HL-60 (cell line): Measurements from ENCODE around the gene NAGS.

Experiments used
- DNase-seq, 2 experiments: peaks; one replicate each; pipeline ENCODE4 v3.0.0-alpha.2; 2010 to 2020; ENCODE audit warnings: low read depth in 1 of 2, low spot score in 1 of 2
- H3K27ac ChIP-seq: fragments of 250-450 bp; sonication (Bioruptor Pico); replicated peaks from 2 replicates; pipeline ENCODE4 v1.5.1; 2020; ENCODE audit warnings: mild to moderate bottlenecking, moderate library complexity
- H3K27me3 ChIP-seq: fragments of 250-450 bp; sonication (Bioruptor Pico); 2 replicates; pipeline ENCODE4 v1.5.1; 2021; ENCODE audit warnings: mild to moderate bottlenecking, moderate library complexity; ENCODE audit not compliant: insufficient read depth, poor library complexity, severe bottlenecking
- H3K4me3 ChIP-seq: replicated peaks from 2 replicates; pipeline ENCODE4 v1.5.1; 2011; ENCODE audit warnings: mild to moderate bottlenecking, control low read depth, low read length; ENCODE audit not compliant: insufficient read depth
- GABPA ChIP-seq: IDR thresholded peaks from 2 replicates; pipeline ENCODE4 v1.6.1; 2012; ENCODE audit warnings: low read depth
- POLR2AphosphoS5 ChIP-seq: IDR thresholded peaks from 2 replicates; pipeline ENCODE4 v1.6.1; 2012; ENCODE audit warnings: low read depth
- REST ChIP-seq: IDR thresholded peaks from 2 replicates; pipeline ENCODE4 v1.6.1; 2012; ENCODE audit warnings: low read depth; ENCODE audit not compliant: insufficient replicate concordance
- SPI1 ChIP-seq: IDR thresholded peaks from 2 replicates; pipeline ENCODE4 v1.6.1; 2012; ENCODE audit warnings: low read depth, mild to moderate bottlenecking, borderline replicate concordance
- TF ChIP-seq, protein P1 (sequence below): IDR thresholded peaks from one replicate; pipeline ENCODE4 v1.5.1; 2011; ENCODE audit warnings: low read length, control low read depth, inconsistent platforms; ENCODE audit not compliant: insufficient read depth

The NAGS gene

DNA sequence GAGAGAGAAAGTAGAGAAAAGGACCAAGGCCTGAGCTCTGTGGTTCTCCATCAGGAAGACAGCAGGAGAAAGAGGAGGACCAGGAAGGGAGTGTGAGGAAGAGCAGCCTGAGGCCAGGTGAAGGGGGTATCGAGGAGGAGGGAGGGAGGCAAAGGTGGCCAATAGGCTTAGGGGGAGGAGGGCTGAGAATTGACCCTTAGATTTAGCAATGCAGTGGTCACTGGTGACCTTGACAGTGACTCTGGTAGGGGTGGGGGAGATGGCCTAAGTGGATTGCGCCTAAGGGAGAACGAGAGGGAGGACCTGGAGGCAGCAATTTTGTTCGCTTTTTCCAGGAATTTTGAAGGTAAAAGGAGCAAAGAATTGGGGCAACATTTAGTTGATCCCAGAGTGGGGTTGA lies 5.4 kb upstream of the NAGS start:
- Histone ChIP-seq H3K27ac (no peak overlapping the region), H3K27me3 (peaks cover 35% of the 10 kb centered on the region), H3K4me3 (no peak overlapping the region)
- DNase-seq = no peak
- TF ChIP-seq, protein P1, sequence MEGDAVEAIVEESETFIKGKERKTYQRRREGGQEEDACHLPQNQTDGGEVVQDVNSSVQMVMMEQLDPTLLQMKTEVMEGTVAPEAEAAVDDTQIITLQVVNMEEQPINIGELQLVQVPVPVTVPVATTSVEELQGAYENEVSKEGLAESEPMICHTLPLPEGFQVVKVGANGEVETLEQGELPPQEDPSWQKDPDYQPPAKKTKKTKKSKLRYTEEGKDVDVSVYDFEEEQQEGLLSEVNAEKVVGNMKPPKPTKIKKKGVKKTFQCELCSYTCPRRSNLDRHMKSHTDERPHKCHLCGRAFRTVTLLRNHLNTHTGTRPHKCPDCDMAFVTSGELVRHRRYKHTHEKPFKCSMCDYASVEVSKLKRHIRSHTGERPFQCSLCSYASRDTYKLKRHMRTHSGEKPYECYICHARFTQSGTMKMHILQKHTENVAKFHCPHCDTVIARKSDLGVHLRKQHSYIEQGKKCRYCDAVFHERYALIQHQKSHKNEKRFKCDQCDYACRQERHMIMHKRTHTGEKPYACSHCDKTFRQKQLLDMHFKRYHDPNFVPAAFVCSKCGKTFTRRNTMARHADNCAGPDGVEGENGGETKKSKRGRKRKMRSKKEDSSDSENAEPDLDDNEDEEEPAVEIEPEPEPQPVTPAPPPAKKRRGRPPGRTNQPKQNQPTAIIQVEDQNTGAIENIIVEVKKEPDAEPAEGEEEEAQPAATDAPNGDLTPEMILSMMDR = no peak
- TF ChIP-seq GABPA (no peak), REST (no peak), POLR2AphosphoS5 (no peak), SPI1 (no peak)

DNA sequence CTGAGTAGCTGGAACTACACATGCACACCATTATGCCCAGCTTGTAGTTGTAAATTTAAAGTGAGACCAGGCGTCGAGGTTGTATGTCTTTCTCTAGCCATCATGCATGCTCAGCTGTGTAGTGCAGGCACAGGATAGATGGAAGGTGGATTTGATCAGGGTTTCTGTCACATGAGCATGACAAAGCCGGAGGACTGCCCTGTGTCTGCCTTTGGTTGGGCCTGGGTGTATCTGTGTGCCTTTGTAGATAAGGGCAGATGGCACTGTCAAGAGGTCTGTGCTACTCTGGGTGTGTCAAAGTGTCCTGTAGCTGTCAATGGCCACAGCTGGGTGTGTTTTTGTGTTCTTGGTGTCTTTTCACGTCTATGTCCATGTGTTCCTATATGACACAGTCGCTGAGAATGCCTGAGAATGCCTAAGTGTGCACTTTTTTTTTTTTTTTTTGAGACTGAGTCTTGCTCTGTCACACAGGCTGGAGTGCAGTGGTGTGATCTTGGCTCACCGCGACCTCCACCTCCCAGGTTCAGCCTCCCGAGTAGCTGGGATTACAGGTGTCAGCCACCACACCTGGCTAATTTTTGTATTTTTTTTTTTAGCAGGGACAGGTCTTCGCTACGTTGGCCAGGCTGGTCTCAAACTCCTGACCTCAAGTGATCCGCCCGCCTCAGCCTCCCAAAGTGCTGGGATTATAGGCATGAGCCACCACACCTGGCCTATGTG lies 4.1 kb upstream of the NAGS start:
- Histone ChIP-seq H3K4me3 (no peak overlapping the region), H3K27ac (no peak overlapping the region), H3K27me3 (peaks cover 31% of the 10 kb centered on the region)
- TF ChIP-seq POLR2AphosphoS5 = no peak
- TF ChIP-seq, protein P1 = no peak
- no peak for TF ChIP-seq REST
- no peak for TF ChIP-seq SPI1
- TF ChIP-seq GABPA = no peak
- DNase-seq = no peak

- no peak for DNase-seq
- peaks cover 34% of the 10 kb centered on the region for H3K27me3 ChIP-seq
- H3K4me3 ChIP-seq = no peak overlapping the region
- TF ChIP-seq, protein P1 = no peak
- no peak for TF ChIP-seq SPI1
- TF ChIP-seq REST = no peak
- TF ChIP-seq POLR2AphosphoS5 = no peak
- no peak for TF ChIP-seq GABPA
- no peak overlapping the region for H3K27ac ChIP-seq
These were observed 3.5 kb upstream of the NAGS start for GRCh38 chr17:44000871-44001460.
